Panc1 (cell line): ENCODE measurements around the gene PGAM5. TPM values are rescaled to one million over a fixed set of nuclear protein-coding genes. Genes with fewer than 3 reads are reported as not detected.

ENCODE experiments used
- ATAC-seq: fragments of 200-7000 bp; cut with Tn5 transposase; 2 replicates; pipeline ENCODE4 v1.9.1; 2020; ENCODE audit warnings: mild to moderate bottlenecking, moderate library complexity
- BruUV-seq: library from RNA; stranded (reverse); fragments of 400-500 nt; replicated peaks from 2 replicates; lab custom pipeline; 2021; lab: Mats Ljungman, UMichigan
- CTCF ChIA-PET: fragments of 300-600 bp; sonication (Branson Sonifier 250); formaldehyde crosslinking; loops from one replicate; lab custom pipeline; 2022; ENCODE audit warnings: antibody characterized with exemption; lab: Charles Lee
- POLR2A ChIA-PET: fragments of 300-600 bp; sonication (Branson Sonifier 250); formaldehyde crosslinking; loops from one replicate; lab custom pipeline; 2022; ENCODE audit warnings: antibody characterized with exemption; lab: Charles Lee
- DNase-seq: peaks from one replicate; pipeline ENCODE4 v3.0.0-alpha.2; 2010; ENCODE audit warnings: low read depth, low spot score
- H3K27ac ChIP-seq: 2 replicates; pipeline ENCODE4 v1.5.1; 2011; ENCODE audit warnings: mild to moderate bottlenecking, low read length, inconsistent platforms
- H3K27me3 ChIP-seq: fragments of 200-500 bp; sonication (Bioruptor generic); 2 replicates; pipeline ENCODE4 v1.6.0; 2014; ENCODE audit warnings: low read length, inconsistent platforms; ENCODE audit not compliant: control insufficient read depth, insufficient read depth
- H3K36me3 ChIP-seq: fragments of 200-500 bp; sonication (Bioruptor generic); 2 replicates; pipeline ENCODE4 v1.5.1; 2014; ENCODE audit warnings: inconsistent platforms, mild to moderate bottlenecking, low read length, moderate library complexity; ENCODE audit not compliant: control insufficient read depth, insufficient read depth
- H3K4me1 ChIP-seq: 2 replicates; pipeline ENCODE4 v1.5.1; 2011; ENCODE audit warnings: inconsistent platforms, mild to moderate bottlenecking, low read length, moderate library complexity; ENCODE audit not compliant: control insufficient read depth, insufficient read depth
- H3K4me3 ChIP-seq, 2 experiments: 2 replicates each; pipeline ENCODE4 v1.5.1; 2011 to 2012; ENCODE audit warnings: low read depth in 2 of 2, low read length in 2 of 2, mild to moderate bottlenecking in 2 of 2, inconsistent platforms in 1 of 2, moderate library complexity in 1 of 2
- H3K9me3 ChIP-seq: fragments of 200-500 bp; sonication (Bioruptor generic); 2 replicates; pipeline ENCODE4 v1.5.1; 2014; ENCODE audit warnings: low read depth, mild to moderate bottlenecking, inconsistent platforms, low read length, moderate library complexity; ENCODE audit not compliant: control insufficient read depth, insufficient read depth
- CTCF ChIP-seq: fragments of 450-650 bp; IDR thresholded peaks from 2 replicates; pipeline ENCODE4 v1.5.1; 2017; ENCODE audit warnings: mild to moderate bottlenecking
- POLR2AphosphoS5 ChIP-seq: IDR thresholded peaks from 2 replicates; pipeline ENCODE4 v1.6.1; 2012; ENCODE audit warnings: mild to moderate bottlenecking, low read depth, low read length, moderate library complexity
- REST ChIP-seq, 2 experiments: IDR thresholded peaks; 2 replicates each; pipeline ENCODE4 v1.6.1; 2011 to 2012; ENCODE audit warnings: low read depth in 2 of 2, control low read depth in 1 of 2, low read length in 1 of 2, mild to moderate bottlenecking in 1 of 2, moderate library complexity in 1 of 2; ENCODE audit not compliant: insufficient read depth in 1 of 2
- SIN3A ChIP-seq: IDR thresholded peaks from 2 replicates; pipeline ENCODE4 v1.6.1; 2012; ENCODE audit warnings: low read depth, mild to moderate bottlenecking, low read length, moderate library complexity, borderline replicate concordance; ENCODE audit not compliant: insufficient read depth
- TCF7L2 ChIP-seq: IDR thresholded peaks from 2 replicates; pipeline ENCODE4 v1.6.1; 2011; ENCODE audit warnings: mild to moderate bottlenecking, low read depth, low read length, inconsistent platforms
- in situ Hi-C: cut with HindIII; loops from 2 replicates; pipeline ENCODE4 v1.10.0; 2016; ENCODE audit warnings: low sequenced_read_pairs, low pct_unique_long_range_greater_than_20kb
- intact Hi-C: fragments of 100-400 bp; cut with micrococcal nuclease; formaldehyde crosslinking; loops from one replicate; pipeline ENCODE4 v1.10.0; 2022; ENCODE audit not compliant: unreplicated experiment
- total RNA-seq: library from RNA; stranded (reverse); gene quantifications from one replicate; pipeline ENCODE4 v1.2.1, GENCODE V29; 2021; ENCODE audit not compliant: unreplicated experiment

The PGAM5 gene
- total RNA-seq, 1 experiment from 2014 or later, result 116 TPM

GRCh38 chr12:132739600-132740312, 29.1 kb downstream of the PGAM5 start:
- no peak for ATAC-seq
- DNase-seq, result no peak
- Histone ChIP-seq H3K27ac (no peak overlapping the region), H3K9me3 (no peaks in the 10 kb centered on the region), H3K27me3 (no peaks in the 10 kb centered on the region), H3K4me3 (no peak overlapping the region), H3K36me3 (peaks cover 34% of the 10 kb centered on the region), H3K4me1 (no peaks in the 10 kb centered on the region)
- in situ Hi-C loops, result no loop called here
- BruUV-seq, result no TSS peak
- CTCF ChIA-PET, result no interaction called here
- TF ChIP-seq TCF7L2, result no peak
- TF ChIP-seq POLR2AphosphoS5, result no peak
- TF ChIP-seq CTCF, result no peak
- no peak for TF ChIP-seq SIN3A
- no peak for TF ChIP-seq REST (IDR thresholded peaks at IDR 0.05; ENCODE audit: insufficient read depth in 1 of 2, low read depth in 2 of 2, low read length in 1 of 2)
- intact Hi-C loops, result no loop called here
- POLR2A ChIA-PET, result no interaction called here

- BruUV-seq, result no TSS peak
- no peak for TF ChIP-seq REST (IDR thresholded peaks at IDR 0.05; ENCODE audit: insufficient read depth in 1 of 2, low read depth in 2 of 2, low read length in 1 of 2)
- no peak for TF ChIP-seq CTCF
- no peak for TF ChIP-seq POLR2AphosphoS5
- no peak for TF ChIP-seq SIN3A
- TF ChIP-seq TCF7L2, result no peak
- ATAC-seq (no peak), DNase-seq (no peak)
- ChIA-PET CTCF (no interaction called here), POLR2A (no interaction called here)
- intact Hi-C loops (no loop called here), in situ Hi-C loops (no loop called here)
- H3K9me3 ChIP-seq, result no peaks in the 10 kb centered on the region
- no peaks in the 10 kb centered on the region for H3K4me1 ChIP-seq
- H3K4me3 ChIP-seq, result no peak overlapping the region
- no peaks in the 10 kb centered on the region for H3K27me3 ChIP-seq
- peaks cover 29% of the 10 kb centered on the region for H3K36me3 ChIP-seq
- no peak overlapping the region for H3K27ac ChIP-seq
Observed at GRCh38 chr12:132740313-132740646, 29.6 kb downstream of the PGAM5 start.
